Nephron (organoid): ENCODE measurements around the gene LRRC46.

Source experiments
- H3K27ac Mint-ChIP-seq, 3 experiments: 2 replicates each; pipeline ENCODE4 v1.8.0; 2020; ENCODE audit warnings: mixed read lengths in 3 of 3, mild to moderate bottlenecking in 2 of 3, moderate library complexity in 1 of 3
- H3K27me3 Mint-ChIP-seq: 2 replicates; pipeline ENCODE4 v1.8.0; 2021; ENCODE audit warnings: low read depth, mild to moderate bottlenecking, moderate library complexity, mixed read lengths
- H3K36me3 Mint-ChIP-seq: 2 replicates; pipeline ENCODE4 v1.8.0; 2020; ENCODE audit warnings: low read depth, mixed read lengths
- H3K4me1 Mint-ChIP-seq: 2 replicates; pipeline ENCODE4 v1.8.0; 2020; ENCODE audit warnings: mixed read lengths
- H3K4me3 Mint-ChIP-seq, 3 experiments: 2 replicates each; pipeline ENCODE4 v1.8.0; 2020; ENCODE audit warnings: mild to moderate bottlenecking in 3 of 3, mixed read lengths in 3 of 3, moderate library complexity in 2 of 3
- H3K9me3 Mint-ChIP-seq: 2 replicates; pipeline ENCODE4 v1.8.0; 2020; ENCODE audit warnings: mixed read lengths
- TF ChIP-seq, protein P1 (sequence below), 3 experiments: fragments of 200-600 bp; sonication (generic); IDR thresholded peaks; one replicate each; pipeline ENCODE4 v1.5.0; 2021; ENCODE audit warnings: antibody characterized with exemption in 3 of 3; ENCODE audit not compliant: unreplicated experiment in 3 of 3

Gene LRRC46

DNA sequence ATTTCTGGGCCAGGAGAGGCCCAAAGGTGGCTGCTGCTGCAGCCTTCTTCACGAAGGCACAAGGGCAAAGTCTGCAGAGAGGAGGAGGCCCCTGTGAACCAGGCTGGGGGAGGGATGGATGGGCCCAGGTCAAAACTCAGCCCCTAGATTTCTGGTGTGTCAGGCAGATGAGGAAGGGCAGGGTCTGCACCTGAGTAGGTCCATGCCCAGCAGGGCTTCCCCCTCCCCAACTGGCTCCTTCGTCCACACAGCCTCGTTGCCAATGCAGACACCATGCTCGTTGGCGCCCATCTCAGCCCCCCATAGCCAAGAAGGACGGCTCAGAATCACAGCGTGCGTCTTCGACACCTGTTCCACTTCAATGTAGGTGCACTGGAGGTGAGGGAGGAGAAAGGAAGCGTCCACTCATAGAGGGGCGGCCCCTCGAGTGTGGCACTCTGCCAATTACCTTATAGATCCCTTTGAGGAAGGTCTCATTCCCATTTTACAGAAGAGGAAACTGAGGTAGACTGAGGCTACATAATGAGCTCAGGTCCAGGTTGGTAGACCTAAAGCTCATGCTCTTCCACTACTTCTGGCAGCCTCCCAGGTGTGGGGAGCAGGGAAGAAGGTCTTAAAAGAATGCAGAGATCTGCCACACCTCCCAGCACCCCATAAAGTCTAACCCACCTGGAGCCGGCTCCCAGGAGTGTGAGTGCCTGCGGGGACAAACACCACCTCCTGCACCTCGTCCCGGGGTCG is 8.7 kb downstream of the LRRC46 start:
- Mint-ChIP-seq H3K27me3 (peaks cover 19% of the 10 kb centered on the region), H3K36me3 (peaks cover 6% of the 10 kb centered on the region)

DNA sequence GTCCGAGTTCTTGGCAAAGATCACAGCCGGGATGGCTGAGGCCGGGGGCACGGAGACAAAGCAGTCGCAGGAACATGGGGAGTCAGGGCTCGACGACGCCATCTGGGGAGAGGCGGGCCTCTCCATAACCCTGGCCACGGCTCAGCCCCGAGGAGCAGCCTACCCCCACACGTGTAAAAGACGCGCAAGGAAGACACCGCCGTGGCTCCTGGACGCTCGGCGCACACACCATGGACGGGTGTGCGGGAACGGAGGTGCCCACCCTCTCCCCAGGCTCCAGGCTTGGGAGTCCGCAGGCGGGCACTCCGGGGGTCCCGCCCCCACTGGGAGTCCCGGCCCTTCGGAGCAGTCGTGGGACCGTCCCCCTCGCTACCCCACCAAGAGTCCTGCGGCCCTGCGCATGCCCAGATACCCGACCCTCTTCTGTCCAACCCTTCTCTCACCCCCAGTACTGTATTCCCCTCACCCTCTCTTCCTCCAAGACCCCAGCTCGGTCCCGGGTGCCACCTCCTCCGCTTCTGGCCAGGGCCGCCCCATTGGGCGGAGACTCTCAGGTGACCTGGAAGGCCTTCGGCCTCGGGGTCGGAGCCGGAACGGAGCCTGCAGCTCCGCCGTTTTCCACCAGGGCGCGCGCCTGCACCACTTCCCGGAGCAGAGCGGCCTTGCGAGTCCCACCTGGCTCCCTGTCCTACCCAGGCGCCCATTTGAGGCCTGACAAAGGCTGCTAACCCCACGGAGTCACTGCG is 9.4 kb downstream of the LRRC46 start, which contains the start of gene SCRN2:
Gene SCRN2, minus strand, starts transcription at position 532 of the 746 bp plus-strand sequence. Its CDS starts 430 bp downstream, at position 102.
- peak within 1 kb of the TSS; percentile 95 to 99 (median 95) for H3K4me3 Mint-ChIP-seq
- H3K9me3 Mint-ChIP-seq: no peaks in the 10 kb centered on the region
- H3K36me3 Mint-ChIP-seq: peaks cover 1% of the 10 kb centered on the region
- peaks cover 47% of the 10 kb centered on the region for H3K4me1 Mint-ChIP-seq
- H3K27me3 Mint-ChIP-seq: peaks cover 26% of the 10 kb centered on the region
- H3K27ac Mint-ChIP-seq: peak within 1 kb of the TSS; percentile 66 to 91 (median 89)
- TF ChIP-seq, protein P1, sequence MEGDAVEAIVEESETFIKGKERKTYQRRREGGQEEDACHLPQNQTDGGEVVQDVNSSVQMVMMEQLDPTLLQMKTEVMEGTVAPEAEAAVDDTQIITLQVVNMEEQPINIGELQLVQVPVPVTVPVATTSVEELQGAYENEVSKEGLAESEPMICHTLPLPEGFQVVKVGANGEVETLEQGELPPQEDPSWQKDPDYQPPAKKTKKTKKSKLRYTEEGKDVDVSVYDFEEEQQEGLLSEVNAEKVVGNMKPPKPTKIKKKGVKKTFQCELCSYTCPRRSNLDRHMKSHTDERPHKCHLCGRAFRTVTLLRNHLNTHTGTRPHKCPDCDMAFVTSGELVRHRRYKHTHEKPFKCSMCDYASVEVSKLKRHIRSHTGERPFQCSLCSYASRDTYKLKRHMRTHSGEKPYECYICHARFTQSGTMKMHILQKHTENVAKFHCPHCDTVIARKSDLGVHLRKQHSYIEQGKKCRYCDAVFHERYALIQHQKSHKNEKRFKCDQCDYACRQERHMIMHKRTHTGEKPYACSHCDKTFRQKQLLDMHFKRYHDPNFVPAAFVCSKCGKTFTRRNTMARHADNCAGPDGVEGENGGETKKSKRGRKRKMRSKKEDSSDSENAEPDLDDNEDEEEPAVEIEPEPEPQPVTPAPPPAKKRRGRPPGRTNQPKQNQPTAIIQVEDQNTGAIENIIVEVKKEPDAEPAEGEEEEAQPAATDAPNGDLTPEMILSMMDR (IDR thresholded peaks at IDR 0.05; ENCODE audit: unreplicated experiment in 3 of 3): peak; percentile 97 to 98 (median 97)

More for the DNA sequence above, 8.7 kb downstream of the LRRC46 start:
- Mint-ChIP-seq H3K4me1 (peaks cover 40% of the 10 kb centered on the region), H3K9me3 (no peaks in the 10 kb centered on the region), H3K4me3 (peak overlapping the region; percentile 95 to 99 (median 95)), H3K27ac (peak overlapping the region; percentile 28 to 89 (median 66))
- TF ChIP-seq, protein P1 (IDR thresholded peaks at IDR 0.05; ENCODE audit: unreplicated experiment in 3 of 3): no peak

DNA sequence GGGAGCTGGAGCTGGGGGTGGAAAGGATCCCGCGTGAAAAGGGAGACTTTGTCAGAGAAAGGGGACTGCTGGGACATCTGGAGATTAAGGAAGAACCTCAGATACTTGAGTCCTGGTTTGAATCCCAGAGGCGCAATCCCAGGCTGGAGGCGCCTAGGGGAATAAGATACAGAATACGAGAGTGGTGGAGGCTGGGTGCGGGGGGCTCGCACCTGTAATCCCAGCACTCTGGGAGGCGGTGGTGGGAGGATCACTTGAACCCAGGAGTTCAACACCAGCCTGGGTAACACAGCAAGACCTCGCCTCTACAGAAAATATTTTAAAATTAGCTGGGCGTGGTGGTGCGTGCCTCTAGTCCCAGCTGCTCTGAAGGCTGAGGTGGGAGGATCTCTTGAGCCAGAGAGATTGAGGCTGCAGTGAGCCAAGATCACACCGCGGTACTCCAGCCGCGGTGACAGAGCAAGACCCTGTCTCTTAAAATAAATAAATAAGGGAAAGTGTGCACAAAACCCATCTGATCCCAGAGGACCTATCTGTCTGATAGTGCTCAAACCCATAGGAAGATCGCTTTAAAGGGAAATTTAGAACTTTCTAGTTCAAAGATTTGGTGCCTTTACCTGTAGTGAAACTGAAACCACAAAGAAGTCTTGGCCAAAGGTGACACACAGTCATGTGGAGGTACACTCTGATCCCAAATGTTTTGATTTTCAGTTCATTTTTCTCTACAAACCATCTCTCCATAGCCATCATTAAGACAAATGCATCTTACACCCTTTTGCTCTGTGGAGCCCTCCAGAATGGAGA is 10.2 kb downstream of the LRRC46 start:
- H3K27ac Mint-ChIP-seq: peak overlapping the region; percentile 66 to 91 (median 89)
- no peaks in the 10 kb centered on the region for H3K36me3 Mint-ChIP-seq
- H3K9me3 Mint-ChIP-seq: no peaks in the 10 kb centered on the region
- peaks cover 34% of the 10 kb centered on the region for H3K27me3 Mint-ChIP-seq
- peak overlapping the region; percentile 95 to 99 (median 95) for H3K4me3 Mint-ChIP-seq
- peaks cover 54% of the 10 kb centered on the region for H3K4me1 Mint-ChIP-seq
- TF ChIP-seq, protein P1 (IDR thresholded peaks at IDR 0.05; ENCODE audit: unreplicated experiment in 3 of 3): peak in 2 of 3 experiments; percentile 16

DNA sequence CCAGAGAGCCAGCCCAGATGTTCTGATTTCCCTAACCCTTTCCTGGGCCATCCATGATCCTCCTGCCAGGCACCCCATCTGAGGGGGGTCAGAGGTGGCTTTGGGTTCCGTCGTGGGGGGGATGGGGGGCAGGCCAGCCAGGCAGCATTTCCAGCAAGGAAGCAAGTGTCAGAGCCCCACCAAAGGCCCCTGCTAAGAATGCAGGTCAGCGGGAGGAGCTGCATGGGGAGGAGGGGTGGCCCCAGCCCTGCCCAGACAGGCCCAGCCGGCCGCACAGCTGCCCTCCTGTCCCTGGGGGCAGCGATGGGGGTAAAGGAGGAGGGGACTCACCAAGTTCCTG is 11.9 kb downstream of the LRRC46 start:
- H3K36me3 Mint-ChIP-seq: no peaks in the 10 kb centered on the region
- no peaks in the 10 kb centered on the region for H3K9me3 Mint-ChIP-seq
- H3K4me3 Mint-ChIP-seq: peak overlapping the region; percentile 59 to 79 (median 68)
- peak overlapping the region; percentile 62 to 82 (median 74) for H3K27ac Mint-ChIP-seq
- TF ChIP-seq, protein P1 (IDR thresholded peaks at IDR 0.05; ENCODE audit: unreplicated experiment in 3 of 3): no peak
- peaks cover 54% of the 10 kb centered on the region for H3K4me1 Mint-ChIP-seq
- peaks cover 51% of the 10 kb centered on the region for H3K27me3 Mint-ChIP-seq

DNA sequence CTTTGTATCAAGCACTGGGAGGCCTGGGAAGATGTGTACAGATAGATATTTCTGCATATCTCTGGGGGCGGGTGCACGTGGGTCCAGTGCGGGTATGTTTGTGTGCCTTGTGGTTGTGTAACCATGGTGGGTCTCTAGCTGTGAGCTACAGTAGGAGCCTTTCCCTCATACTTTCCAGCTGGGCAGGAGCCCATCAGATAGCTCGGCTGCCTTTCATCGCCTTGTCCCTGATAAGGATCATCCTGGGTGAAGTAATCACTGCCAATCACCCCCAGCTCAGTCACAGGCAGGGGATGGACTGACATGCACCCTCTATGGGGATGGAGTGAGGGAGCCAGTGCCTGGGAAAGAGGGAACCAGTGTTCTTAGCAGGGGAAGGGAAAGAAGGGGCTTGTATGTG is 12.8 kb downstream of the LRRC46 start:
- Mint-ChIP-seq H3K27me3 (peaks cover 59% of the 10 kb centered on the region), H3K27ac (no peak overlapping the region), H3K36me3 (no peaks in the 10 kb centered on the region), H3K9me3 (no peaks in the 10 kb centered on the region), H3K4me3 (peak overlapping the region in 1 of 3 experiments; percentile 21), H3K4me1 (peaks cover 54% of the 10 kb centered on the region)
- TF ChIP-seq, protein P1 (IDR thresholded peaks at IDR 0.05; ENCODE audit: unreplicated experiment in 3 of 3): no peak
